Glutamatergic neuron (in vitro differentiated cells): ENCODE data around the gene SIX3. TPM values are rescaled to one million over a fixed set of nuclear protein-coding genes. Genes with fewer than 3 reads are reported as not detected.

Source experiments
- DNase-seq: peaks from one replicate; pipeline ENCODE4 v3.0.0; 2022
- H3K27ac Mint-ChIP-seq: one replicate; pipeline ENCODE4 v1.8.0; 2020; ENCODE audit warnings: mild to moderate bottlenecking, mixed read lengths, inconsistent platforms; ENCODE audit not compliant: unreplicated experiment
- H3K27me3 Mint-ChIP-seq: one replicate; pipeline ENCODE4 v1.8.0; 2020; ENCODE audit warnings: mild to moderate bottlenecking, moderate library complexity, mixed read lengths, inconsistent platforms; ENCODE audit not compliant: unreplicated experiment
- H3K36me3 Mint-ChIP-seq: one replicate; pipeline ENCODE4 v1.8.0; 2020; ENCODE audit warnings: mild to moderate bottlenecking, mixed read lengths, inconsistent platforms; ENCODE audit not compliant: unreplicated experiment
- H3K4me1 Mint-ChIP-seq: one replicate; pipeline ENCODE4 v1.8.0; 2020; ENCODE audit warnings: mild to moderate bottlenecking, low read depth, mixed read lengths, inconsistent platforms; ENCODE audit not compliant: unreplicated experiment
- H3K4me3 Mint-ChIP-seq: one replicate; pipeline ENCODE4 v1.8.0; 2020; ENCODE audit warnings: mild to moderate bottlenecking, mixed read lengths, inconsistent platforms; ENCODE audit not compliant: unreplicated experiment
- H3K9me3 Mint-ChIP-seq: one replicate; pipeline ENCODE4 v1.8.0; 2020; ENCODE audit warnings: mild to moderate bottlenecking, moderate library complexity, mixed read lengths, inconsistent platforms; ENCODE audit not compliant: unreplicated experiment
- total RNA-seq: library from RNA; stranded (reverse); fragmentation: NEBNext Ultra II Directional; extraction: Animal tissue kit (Norgen Biotek cat#: 25700); gene quantifications from one replicate; pipeline ENCODE4 v1.2.1, GENCODE V29; 2021; ENCODE audit not compliant: unreplicated experiment
- TF ChIP-seq, protein P1 (sequence below): fragments of 200-600 bp; sonication (generic); IDR thresholded peaks from one replicate; pipeline ENCODE4 v1.5.0; 2021; ENCODE audit not compliant: partially characterized antibody, unreplicated experiment

Gene SIX3
- total RNA-seq, 1 donor from 2014 or later: 0.86 TPM

- no peak overlapping the region for H3K27ac Mint-ChIP-seq
- peak; percentile 39 for DNase-seq
- peak overlapping the region; percentile 49 for H3K4me3 Mint-ChIP-seq
- peaks cover 12% of the 10 kb centered on the region for H3K4me1 Mint-ChIP-seq
- H3K36me3 Mint-ChIP-seq: no peaks in the 10 kb centered on the region
- TF ChIP-seq, protein P1, sequence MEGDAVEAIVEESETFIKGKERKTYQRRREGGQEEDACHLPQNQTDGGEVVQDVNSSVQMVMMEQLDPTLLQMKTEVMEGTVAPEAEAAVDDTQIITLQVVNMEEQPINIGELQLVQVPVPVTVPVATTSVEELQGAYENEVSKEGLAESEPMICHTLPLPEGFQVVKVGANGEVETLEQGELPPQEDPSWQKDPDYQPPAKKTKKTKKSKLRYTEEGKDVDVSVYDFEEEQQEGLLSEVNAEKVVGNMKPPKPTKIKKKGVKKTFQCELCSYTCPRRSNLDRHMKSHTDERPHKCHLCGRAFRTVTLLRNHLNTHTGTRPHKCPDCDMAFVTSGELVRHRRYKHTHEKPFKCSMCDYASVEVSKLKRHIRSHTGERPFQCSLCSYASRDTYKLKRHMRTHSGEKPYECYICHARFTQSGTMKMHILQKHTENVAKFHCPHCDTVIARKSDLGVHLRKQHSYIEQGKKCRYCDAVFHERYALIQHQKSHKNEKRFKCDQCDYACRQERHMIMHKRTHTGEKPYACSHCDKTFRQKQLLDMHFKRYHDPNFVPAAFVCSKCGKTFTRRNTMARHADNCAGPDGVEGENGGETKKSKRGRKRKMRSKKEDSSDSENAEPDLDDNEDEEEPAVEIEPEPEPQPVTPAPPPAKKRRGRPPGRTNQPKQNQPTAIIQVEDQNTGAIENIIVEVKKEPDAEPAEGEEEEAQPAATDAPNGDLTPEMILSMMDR: no peak
- H3K27me3 Mint-ChIP-seq: peaks cover 46% of the 10 kb centered on the region
- peaks cover 18% of the 10 kb centered on the region for H3K9me3 Mint-ChIP-seq
Observed at GRCh38 chr2:44930274-44931197, 11.0 kb upstream of the SIX3 start.

DNA sequence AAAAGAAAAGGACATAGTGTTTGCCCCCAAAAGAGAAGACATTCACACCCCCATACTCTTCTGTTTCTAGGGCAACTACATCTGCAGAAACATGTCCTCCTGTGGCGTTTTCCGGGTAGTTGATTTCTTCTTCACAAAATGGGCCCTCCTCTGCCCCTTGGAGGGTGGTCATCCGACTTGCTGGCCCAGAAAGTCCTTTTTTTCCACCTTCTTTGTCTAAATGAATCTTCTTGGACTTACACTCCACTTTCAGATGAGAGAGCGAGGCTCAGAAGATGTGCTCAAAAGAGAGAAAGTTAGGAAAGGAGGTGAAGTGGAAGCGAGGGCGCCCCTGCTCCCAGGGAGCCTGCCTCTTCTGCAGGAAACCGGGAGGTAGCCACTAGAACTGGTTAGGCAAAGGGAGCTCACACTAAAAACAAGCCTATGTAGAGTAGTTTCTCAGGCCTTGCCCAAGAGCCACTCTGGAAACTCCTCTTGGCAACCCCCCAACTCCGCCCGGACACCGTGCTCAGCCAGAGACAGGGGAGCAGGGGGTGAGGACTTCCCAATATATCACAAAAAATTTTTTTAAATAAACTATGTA lies 10.2 kb upstream of the SIX3 start:
- Mint-ChIP-seq H3K36me3 (no peaks in the 10 kb centered on the region), H3K4me3 (no peak overlapping the region), H3K4me1 (peaks cover 12% of the 10 kb centered on the region), H3K27me3 (peaks cover 47% of the 10 kb centered on the region), H3K27ac (no peak overlapping the region), H3K9me3 (peaks cover 20% of the 10 kb centered on the region)
- TF ChIP-seq, protein P1: no peak
- DNase-seq: no peak

DNA sequence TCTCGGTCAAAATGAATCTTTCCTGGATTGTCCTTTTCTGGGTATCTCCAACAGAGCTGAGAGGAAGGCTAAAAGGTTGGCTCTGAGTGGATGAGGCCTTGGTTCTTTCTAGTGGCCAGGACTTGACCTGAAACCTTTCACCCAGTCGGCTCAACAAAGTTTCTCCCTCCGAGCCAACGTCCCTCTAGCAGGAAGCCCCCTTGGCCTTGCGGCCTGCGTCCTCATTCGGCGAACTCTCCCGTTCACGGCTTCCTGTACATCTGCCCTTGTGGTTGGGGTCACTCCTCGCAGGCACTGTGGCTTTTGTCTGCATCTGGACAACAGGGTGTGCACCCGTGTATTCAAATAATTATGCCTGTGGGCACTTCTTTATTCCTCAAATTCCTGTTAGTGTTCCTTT lies 9.4 kb upstream of the SIX3 start:
- Mint-ChIP-seq H3K27me3 (peaks cover 50% of the 10 kb centered on the region), H3K9me3 (peaks cover 20% of the 10 kb centered on the region), H3K36me3 (no peaks in the 10 kb centered on the region), H3K27ac (no peak overlapping the region), H3K4me1 (peaks cover 10% of the 10 kb centered on the region), H3K4me3 (no peak overlapping the region)
- peak; percentile 26 for DNase-seq
- TF ChIP-seq, protein P1: no peak

GRCh38 chr2:44932564-44933392 lies 8.7 kb upstream of the SIX3 start:
- Mint-ChIP-seq H3K36me3 (no peaks in the 10 kb centered on the region), H3K4me3 (peak overlapping the region; percentile 59), H3K4me1 (peaks cover 9% of the 10 kb centered on the region), H3K27ac (no peak overlapping the region), H3K9me3 (peaks cover 19% of the 10 kb centered on the region), H3K27me3 (peaks cover 49% of the 10 kb centered on the region)
- TF ChIP-seq, protein P1: no peak
- DNase-seq: no peak
